ENCODE measurements around the gene ALDH1A1. TPM values are rescaled to one million over a fixed set of nuclear protein-coding genes. Genes with fewer than 3 reads are reported as not detected.

ALDH1A1 gene
- total and polyA plus RNA-seq, 2 donors (not counting 3 experiments of a cell fraction or from before 2014, with no cell fraction given), result 91.1 to 287 TPM

- Histone ChIP-seq H3K36me3 (ENCODE audit: control insufficient read depth in 2 of 2, extremely low read depth in 1 of 2, insufficient read depth in 2 of 2, low read length in 2 of 2) (no peaks in the 10 kb centered on the region), H3K27ac (ENCODE audit: insufficient read depth, low read depth, low read length) (no peak overlapping the region), H3K4me3 (replicated peaks in 1 of 3; ENCODE audit: insufficient read depth in 1 of 3, low read depth in 1 of 3, low read length in 3 of 3) (no peak overlapping the region), H3K79me2 (ENCODE audit: control insufficient read depth, insufficient read depth, low read length) (no peaks in the 10 kb centered on the region), H3K9ac (replicated peaks; ENCODE audit: extremely low read depth, insufficient read depth, low read length) (no peak overlapping the region), H2AFZ (ENCODE audit: low read depth, low read length) (no peak overlapping the region), H3K27me3 (ENCODE audit: control insufficient read depth in 2 of 2, insufficient read depth in 2 of 2, low read length in 2 of 2) (no peaks in the 10 kb centered on the region), H3K9me3 (replicated peaks; ENCODE audit: control insufficient read depth, insufficient read depth, low read length) (no peaks in the 10 kb centered on the region), H3K4me2 (ENCODE audit: insufficient read depth, low read length) (no peak overlapping the region), H3K4me1 (ENCODE audit: control insufficient read depth, extremely low read depth, insufficient read depth, low read length) (peaks cover 16% of the 10 kb centered on the region), H3K9me1 (replicated peaks; ENCODE audit: control insufficient read depth, extremely low read depth, insufficient read depth, low read length) (no peaks in the 10 kb centered on the region), H4K20me1 (replicated peaks; ENCODE audit: control insufficient read depth, extremely low read depth, insufficient read depth, low read length) (no peaks in the 10 kb centered on the region)
- no TSS peak for BruUV-seq (replicated peaks)
- no peak for FAIRE-seq
- dilution Hi-C loops (cut with MboI; ENCODE audit: extremely low pct_ligation_motif_present, low sequenced_read_pairs), result no loop called here
- ChIA-PET CTCF (no interaction called here), POLR2A (no interaction called here)
- no peak for DNase-seq (ENCODE audit: low read depth, low spot score)
- TF ChIP-seq GATA2 (IDR thresholded peaks at IDR 0.05; ENCODE audit: insufficient read depth, insufficient read length, low read depth, low read length) (no peak), MAX (IDR thresholded peaks at IDR 0.05; ENCODE audit: insufficient read depth, insufficient read length) (no peak), MYC (IDR thresholded peaks at IDR 0.05; ENCODE audit: low read depth, low read length) (no peak)
- intact Hi-C loops (cut with micrococcal nuclease), result no loop called here
These were observed 32.1 kb upstream of the ALDH1A1 start for GRCh38 chr9:72984991-72985390.

DNA sequence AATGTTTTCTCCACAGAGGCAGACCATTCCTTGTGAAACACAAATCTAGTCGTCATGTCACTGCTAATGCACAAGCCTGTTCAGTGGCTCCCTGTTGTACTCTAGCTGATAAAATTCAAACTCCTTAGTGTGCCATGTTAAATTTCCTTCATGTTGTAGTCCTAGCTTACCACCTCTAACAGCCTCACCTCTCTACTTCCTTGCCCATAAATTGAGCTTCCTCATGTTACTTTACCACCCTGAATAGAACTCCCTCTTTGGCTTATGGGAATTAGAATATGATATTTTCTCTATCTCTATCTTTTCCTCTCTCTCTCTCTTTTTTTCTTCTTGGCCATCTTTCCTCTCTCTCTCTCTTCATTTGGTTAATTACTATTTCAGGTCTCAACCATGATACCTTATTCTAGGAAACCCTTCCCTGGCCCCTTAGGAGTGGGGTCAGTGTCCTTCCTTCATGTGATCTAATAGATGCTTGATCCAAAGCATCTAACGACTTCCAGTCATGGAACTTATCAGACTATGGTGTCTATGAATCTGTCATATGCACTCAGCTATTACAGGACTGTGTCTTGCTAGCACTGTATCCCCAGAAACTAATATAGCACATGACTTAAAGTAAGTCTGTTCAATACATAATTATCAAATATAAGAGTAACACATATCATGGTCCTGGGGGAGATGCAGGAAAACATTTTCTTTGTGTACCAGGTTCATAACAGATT is 31.5 kb upstream of the ALDH1A1 start:
- H3K4me2 ChIP-seq (ENCODE audit: insufficient read depth, low read length), result no peak overlapping the region
- H3K27ac ChIP-seq (ENCODE audit: insufficient read depth, low read depth, low read length), result no peak overlapping the region
- dilution Hi-C loops (cut with MboI; ENCODE audit: extremely low pct_ligation_motif_present, low sequenced_read_pairs), result no loop called here
- BruUV-seq (replicated peaks), result no TSS peak
- H3K79me2 ChIP-seq (ENCODE audit: control insufficient read depth, insufficient read depth, low read length), result no peaks in the 10 kb centered on the region
- H3K27me3 ChIP-seq (ENCODE audit: control insufficient read depth in 2 of 2, insufficient read depth in 2 of 2, low read length in 2 of 2), result no peaks in the 10 kb centered on the region
- peaks cover 16% of the 10 kb centered on the region for H3K4me1 ChIP-seq (ENCODE audit: control insufficient read depth, extremely low read depth, insufficient read depth, low read length)
- TF ChIP-seq POLR2A (IDR thresholded peaks at IDR 0.05; ENCODE audit: low read depth, low read length), result no peak
- TF ChIP-seq, protein P1, sequence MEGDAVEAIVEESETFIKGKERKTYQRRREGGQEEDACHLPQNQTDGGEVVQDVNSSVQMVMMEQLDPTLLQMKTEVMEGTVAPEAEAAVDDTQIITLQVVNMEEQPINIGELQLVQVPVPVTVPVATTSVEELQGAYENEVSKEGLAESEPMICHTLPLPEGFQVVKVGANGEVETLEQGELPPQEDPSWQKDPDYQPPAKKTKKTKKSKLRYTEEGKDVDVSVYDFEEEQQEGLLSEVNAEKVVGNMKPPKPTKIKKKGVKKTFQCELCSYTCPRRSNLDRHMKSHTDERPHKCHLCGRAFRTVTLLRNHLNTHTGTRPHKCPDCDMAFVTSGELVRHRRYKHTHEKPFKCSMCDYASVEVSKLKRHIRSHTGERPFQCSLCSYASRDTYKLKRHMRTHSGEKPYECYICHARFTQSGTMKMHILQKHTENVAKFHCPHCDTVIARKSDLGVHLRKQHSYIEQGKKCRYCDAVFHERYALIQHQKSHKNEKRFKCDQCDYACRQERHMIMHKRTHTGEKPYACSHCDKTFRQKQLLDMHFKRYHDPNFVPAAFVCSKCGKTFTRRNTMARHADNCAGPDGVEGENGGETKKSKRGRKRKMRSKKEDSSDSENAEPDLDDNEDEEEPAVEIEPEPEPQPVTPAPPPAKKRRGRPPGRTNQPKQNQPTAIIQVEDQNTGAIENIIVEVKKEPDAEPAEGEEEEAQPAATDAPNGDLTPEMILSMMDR (IDR thresholded peaks at IDR 0.05; ENCODE audit: extremely low read depth in 1 of 2, insufficient read depth in 1 of 2, low read depth in 1 of 2, low read length in 2 of 2), result no peak
- no peak for TF ChIP-seq MAX (IDR thresholded peaks at IDR 0.05; ENCODE audit: insufficient read depth, insufficient read length)
- TF ChIP-seq GATA2 (IDR thresholded peaks at IDR 0.05; ENCODE audit: insufficient read depth, insufficient read length, low read depth, low read length), result no peak
- TF ChIP-seq JUN (IDR thresholded peaks at IDR 0.05; ENCODE audit: borderline replicate concordance, insufficient read depth, insufficient read length, low read depth), result no peak
- no peak for TF ChIP-seq EZH2 (IDR thresholded peaks at IDR 0.05; ENCODE audit: borderline replicate concordance, low read depth, low read length, severe bottlenecking)
- no peak for TF ChIP-seq MYC (IDR thresholded peaks at IDR 0.05; ENCODE audit: low read depth, low read length)
- TF ChIP-seq POLR2AphosphoS5 (IDR thresholded peaks at IDR 0.05; ENCODE audit: insufficient read depth, low read depth, low read length), result no peak
- TF ChIP-seq FOS (IDR thresholded peaks at IDR 0.05; ENCODE audit: borderline replicate concordance, insufficient read depth, low read length), result no peak
- DNase-seq (ENCODE audit: low read depth, low spot score) (no peak), FAIRE-seq (no peak)
- no peaks in the 10 kb centered on the region for H3K9me1 ChIP-seq (replicated peaks; ENCODE audit: control insufficient read depth, extremely low read depth, insufficient read depth, low read length)
- ChIA-PET POLR2A (no interaction called here), CTCF (interaction anchor here (1.0 to 1.3 kb wide), 2 partner anchors 13 to 39 kb away, joined by 3 to 5 read pairs; no protein-coding TSS in a partner anchor)
- intact Hi-C loops (cut with micrococcal nuclease), result no loop called here
- no peak overlapping the region for H3K9ac ChIP-seq (replicated peaks; ENCODE audit: extremely low read depth, insufficient read depth, low read length)
- H4K20me1 ChIP-seq (replicated peaks; ENCODE audit: control insufficient read depth, extremely low read depth, insufficient read depth, low read length), result no peaks in the 10 kb centered on the region
- no peak overlapping the region for H2AFZ ChIP-seq (ENCODE audit: low read depth, low read length)
- no peaks in the 10 kb centered on the region for H3K9me3 ChIP-seq (replicated peaks; ENCODE audit: control insufficient read depth, insufficient read depth, low read length)
- no peaks in the 10 kb centered on the region for H3K36me3 ChIP-seq (ENCODE audit: control insufficient read depth in 2 of 2, extremely low read depth in 1 of 2, insufficient read depth in 2 of 2, low read length in 2 of 2)
- H3K4me3 ChIP-seq (replicated peaks in 1 of 3; ENCODE audit: insufficient read depth in 1 of 3, low read depth in 1 of 3, low read length in 3 of 3), result no peak overlapping the region
